ENCODE measurements around the gene CLEC19A.

The CLEC19A gene

DNA sequence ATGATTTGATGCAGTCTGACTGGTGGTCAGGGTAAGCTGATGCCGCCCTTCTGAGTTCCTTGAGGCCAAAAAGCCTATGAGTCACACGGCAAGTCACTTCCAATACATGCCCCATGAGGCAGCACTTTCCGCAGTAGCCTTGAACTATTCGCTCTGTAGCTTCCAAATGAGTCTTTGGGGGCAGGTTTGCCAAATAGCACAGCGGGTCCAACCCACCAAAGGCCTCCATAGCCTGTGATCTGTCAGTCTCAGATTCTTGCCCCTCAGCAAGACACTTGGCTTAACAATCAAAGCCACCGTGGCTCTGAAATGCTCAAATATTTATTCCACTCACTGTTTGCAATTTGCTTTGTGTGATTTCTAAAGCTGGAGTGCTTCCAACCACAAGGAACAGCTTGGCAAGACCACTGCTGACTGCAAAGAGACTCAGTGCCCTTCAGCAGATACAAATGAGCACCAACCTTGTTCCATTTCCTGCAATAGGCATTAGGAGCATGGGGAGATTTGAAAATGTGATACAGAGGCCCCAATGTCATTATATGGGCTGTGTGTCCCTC lies 45.4 kb downstream of the CLEC19A start:
- DNase-seq = no peak

GRCh38 chr16:19331794-19332193 lies 46.3 kb downstream of the CLEC19A start:
- DNase-seq = no peak

GRCh38 chr16:19338335-19338734 lies 52.8 kb downstream of the CLEC19A start:
- no peak for DNase-seq

DNA sequence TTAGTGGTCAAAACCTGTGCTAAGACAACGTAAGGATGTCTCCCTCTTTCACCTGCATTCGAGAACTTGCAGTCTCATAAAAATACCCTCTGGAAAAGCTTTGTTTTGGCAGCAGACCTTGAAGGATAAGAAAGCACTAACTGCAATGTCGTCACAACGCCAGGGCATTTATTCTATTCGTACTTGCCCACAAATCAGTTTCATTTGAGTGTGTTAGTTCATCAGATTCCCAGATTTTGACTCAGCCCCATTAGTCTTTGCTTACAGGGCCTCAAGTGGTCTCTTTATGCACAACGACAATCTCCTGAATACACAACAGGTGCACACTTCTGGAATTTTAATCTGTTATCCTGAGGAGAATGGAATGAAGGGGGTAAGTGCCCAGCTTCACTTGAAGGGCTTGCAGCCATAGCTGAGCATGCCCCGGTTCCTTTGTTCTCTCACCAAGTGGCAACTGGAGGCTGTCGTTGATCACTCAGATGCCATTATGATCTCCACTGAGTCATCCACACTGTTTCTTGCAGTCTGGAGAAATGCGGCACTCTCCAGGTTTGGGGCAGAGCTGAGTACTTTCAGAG lies 58.8 kb downstream of the CLEC19A start:
- no peak for DNase-seq

DNA sequence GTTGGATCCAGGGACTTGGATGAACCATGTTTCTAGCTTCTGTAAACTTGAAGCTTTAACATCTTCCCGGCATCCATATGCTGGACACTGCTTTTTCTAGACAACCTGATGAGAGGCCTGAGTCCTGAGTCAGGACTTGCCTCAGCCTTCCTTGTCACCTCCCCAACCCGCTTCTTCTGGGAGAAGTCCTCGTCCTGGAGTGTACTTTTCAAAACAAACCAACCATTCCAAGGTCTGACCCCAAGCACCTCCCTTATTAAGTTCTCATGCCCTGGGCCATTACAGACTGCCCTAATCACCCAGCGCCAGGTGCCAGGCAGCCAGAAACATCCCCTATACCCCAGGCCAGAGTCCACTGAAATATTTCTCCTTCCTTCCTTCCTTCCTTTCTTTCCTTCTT lies 59.4 kb downstream of the CLEC19A start:
- no peak for DNase-seq

DNA sequence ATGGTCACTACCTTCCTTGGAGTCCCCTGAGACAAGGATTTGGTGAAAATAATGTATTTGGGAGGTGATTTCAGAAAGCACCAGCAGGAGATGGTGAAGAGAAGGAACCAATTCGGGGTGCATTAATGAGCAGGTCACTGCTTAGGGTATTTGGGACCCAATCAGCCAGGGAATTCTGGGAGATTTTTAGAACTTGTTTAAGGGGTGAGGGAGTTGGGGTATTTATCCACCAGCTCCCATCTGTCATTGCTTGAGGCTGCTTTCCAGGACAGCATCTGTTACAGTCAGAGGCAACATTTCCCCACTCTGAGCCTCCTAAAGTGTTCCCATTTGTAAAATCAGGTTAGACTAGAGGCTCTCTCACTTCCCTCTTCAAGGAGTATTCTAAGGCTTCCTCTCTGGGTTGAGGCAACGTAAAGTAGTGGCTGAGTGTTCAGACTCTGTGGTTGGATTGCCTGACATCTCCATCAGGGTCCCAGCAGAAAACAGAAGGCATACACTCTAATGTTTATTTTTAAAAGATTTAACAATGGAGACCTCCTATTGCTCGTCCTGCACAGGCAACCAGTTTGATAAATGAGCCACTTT lies 60.9 kb downstream of the CLEC19A start:
- no peak for DNase-seq

DNA sequence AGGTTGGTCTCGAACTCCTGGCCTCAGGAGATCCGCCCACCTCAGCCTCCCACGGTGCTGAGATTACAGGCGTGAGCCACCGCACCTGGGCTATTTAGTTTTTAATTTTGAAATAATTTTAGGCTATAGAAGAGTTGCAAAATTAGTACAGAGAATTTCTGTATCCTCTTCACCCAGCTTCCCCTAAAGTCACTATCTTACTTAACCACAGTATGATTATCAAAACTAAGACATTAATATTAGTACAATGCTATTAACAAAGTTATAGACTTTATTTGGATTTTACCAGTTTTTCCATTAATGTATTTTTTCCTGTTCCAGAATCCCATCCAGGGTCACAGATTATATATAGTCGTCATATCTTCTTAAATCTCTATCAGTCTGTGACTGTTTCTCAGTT lies 62.6 kb downstream of the CLEC19A start:
- DNase-seq = no peak

DNA sequence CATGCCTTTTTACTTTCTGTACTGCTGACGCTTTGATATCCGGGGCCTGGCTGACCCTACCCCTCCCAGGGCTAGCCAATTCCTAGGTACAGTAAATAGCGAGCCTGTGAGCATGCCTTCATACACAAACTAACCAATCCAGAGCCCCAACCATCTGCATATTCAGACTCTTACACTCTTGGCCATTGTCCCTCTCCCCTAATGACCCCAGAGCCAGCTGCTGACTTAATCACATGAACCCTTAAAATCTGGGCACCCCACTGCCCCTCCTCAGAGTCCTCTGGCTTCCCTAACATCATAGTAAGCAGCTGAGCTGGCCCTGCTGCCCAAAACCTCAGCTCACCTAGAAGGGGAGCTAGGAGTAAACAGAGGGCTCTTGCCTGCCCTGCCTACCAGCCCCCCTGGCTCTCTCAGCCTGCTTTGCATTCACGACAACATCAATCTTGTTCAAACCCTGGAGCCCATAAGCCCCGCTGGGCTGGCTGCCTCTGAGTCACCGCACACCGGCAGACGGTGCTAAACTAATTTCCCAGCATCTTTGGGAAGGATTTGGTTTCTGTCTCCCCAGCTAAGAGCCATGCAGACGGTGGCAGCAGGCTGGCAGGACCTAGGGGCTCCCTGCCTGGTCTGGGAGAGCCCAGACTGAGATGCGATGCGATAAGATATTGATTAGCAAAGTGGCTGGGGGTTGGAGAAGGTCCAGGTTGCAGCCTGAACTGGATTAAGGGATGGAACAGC lies 63.2 kb downstream of the CLEC19A start:
- DNase-seq = no peak

GRCh38 chr16:19354371-19354770 lies 68.8 kb downstream of the CLEC19A start:
- DNase-seq = no peak

- no peak for DNase-seq
Observed at GRCh38 chr16:19356024-19356952, 70.8 kb downstream of the CLEC19A start.

DNA sequence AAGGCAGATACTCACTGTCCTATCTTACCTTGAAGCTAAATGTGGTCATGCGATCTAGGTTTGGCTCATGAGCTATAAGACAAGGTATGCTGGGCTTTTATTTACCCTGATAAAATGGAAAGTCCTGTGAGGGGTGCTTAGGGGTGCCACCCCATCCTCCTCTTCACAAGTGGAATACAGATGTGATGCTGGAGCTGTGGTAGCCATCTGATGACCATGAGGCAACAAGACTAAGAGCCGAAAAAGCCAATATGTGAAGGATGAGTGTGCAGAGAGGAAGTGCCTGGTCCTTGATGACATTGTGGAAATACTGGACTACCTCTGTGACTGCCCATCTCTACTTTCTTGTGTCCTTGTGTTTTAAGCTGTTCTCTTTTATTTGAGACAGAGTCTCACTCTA lies 74.0 kb downstream of the CLEC19A start:
- no peak for DNase-seq
